ENCODE results near the gene TREH.

DNA sequence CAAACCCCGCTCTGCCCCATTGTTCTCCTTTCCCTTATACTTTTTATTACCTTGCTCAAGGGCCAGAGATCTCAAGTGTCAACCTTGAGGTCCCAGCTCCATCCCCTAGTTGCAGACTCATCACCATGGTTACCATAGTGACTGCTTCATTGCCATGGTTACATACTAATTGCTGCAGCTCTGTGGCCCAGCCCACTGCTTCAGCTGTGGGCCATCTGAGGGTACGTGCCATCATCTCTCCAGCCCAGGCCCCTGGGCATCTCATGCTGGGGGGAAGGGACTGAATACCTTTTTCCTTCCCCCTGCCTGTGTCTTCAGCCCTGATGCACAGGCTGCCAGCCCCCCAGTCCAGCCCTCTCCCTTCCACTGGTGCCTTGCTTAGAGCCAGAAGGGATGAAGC is 22.2 kb downstream of the TREH start:
- TF ChIP-seq, protein P1, sequence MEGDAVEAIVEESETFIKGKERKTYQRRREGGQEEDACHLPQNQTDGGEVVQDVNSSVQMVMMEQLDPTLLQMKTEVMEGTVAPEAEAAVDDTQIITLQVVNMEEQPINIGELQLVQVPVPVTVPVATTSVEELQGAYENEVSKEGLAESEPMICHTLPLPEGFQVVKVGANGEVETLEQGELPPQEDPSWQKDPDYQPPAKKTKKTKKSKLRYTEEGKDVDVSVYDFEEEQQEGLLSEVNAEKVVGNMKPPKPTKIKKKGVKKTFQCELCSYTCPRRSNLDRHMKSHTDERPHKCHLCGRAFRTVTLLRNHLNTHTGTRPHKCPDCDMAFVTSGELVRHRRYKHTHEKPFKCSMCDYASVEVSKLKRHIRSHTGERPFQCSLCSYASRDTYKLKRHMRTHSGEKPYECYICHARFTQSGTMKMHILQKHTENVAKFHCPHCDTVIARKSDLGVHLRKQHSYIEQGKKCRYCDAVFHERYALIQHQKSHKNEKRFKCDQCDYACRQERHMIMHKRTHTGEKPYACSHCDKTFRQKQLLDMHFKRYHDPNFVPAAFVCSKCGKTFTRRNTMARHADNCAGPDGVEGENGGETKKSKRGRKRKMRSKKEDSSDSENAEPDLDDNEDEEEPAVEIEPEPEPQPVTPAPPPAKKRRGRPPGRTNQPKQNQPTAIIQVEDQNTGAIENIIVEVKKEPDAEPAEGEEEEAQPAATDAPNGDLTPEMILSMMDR (IDR thresholded peaks at IDR 0.05), result no peak
- TF ChIP-seq POLR2A (IDR thresholded peaks at IDR 0.05), result no peak

Measured in uterus (tissue), 2 donors.